ENCODE measurements around the gene HCN2. TPM values are rescaled to one million over a fixed set of nuclear protein-coding genes. Genes with fewer than 3 reads are reported as not detected.

The HCN2 gene
- total RNA-seq, 6 donors from 2014 or later: 0.46 to 0.47 (median 0.46) TPM; not detected in 3

DNA sequence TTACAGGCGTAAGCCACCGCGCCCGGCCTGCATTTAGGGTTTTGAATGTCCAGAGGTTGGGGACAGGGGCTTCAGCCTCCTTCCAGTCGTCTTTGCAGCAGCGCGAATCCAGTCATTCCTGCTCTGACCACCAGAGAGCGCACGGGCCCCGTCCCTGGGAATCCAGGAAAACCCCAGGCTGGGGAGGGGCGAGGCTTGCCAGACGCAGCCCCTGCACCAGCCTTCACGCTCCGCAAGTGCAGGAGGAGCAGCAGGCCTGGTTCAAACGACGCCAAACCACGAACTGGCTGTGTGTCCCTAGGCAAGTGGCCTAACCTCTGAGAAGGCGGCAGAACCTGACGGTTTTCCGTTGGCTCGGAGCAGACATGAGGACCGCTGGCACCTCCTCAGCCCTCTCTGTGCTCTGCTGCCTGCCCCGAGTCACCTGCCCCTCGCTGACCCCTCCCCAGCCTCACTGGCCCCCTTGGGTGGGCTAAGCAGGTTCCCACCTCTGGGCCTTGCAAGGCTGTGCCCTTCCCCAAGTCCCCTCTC, 75.3 kb downstream of the HCN2 start:
- ATAC-seq (ENCODE audit: low FRiP score in 2 of 2) (peak; percentile 77 to 82), DNase-seq (peak; percentile 85 to 89)
- WGBS, 2 donors: 11 to 14% methylated on average over 9 to 24 of the region's 24 CpGs

More for the DNA sequence above, 75.3 kb downstream of the HCN2 start:
- peak overlapping the region in 2 of 4 donors; percentile 26 to 33 for H3K4me3 ChIP-seq
- H3K27ac ChIP-seq: peak overlapping the region in 1 of 4 donors; percentile 65
- H3K4me1 ChIP-seq: peaks cover 38 to 50% (median 40%) of the 10 kb centered on the region in 4 donors
- peak in 1 of 2 donors; percentile 32 for TF ChIP-seq POLR2AphosphoS5 (IDR thresholded peaks at IDR 0.05)
- TF ChIP-seq, protein P1, sequence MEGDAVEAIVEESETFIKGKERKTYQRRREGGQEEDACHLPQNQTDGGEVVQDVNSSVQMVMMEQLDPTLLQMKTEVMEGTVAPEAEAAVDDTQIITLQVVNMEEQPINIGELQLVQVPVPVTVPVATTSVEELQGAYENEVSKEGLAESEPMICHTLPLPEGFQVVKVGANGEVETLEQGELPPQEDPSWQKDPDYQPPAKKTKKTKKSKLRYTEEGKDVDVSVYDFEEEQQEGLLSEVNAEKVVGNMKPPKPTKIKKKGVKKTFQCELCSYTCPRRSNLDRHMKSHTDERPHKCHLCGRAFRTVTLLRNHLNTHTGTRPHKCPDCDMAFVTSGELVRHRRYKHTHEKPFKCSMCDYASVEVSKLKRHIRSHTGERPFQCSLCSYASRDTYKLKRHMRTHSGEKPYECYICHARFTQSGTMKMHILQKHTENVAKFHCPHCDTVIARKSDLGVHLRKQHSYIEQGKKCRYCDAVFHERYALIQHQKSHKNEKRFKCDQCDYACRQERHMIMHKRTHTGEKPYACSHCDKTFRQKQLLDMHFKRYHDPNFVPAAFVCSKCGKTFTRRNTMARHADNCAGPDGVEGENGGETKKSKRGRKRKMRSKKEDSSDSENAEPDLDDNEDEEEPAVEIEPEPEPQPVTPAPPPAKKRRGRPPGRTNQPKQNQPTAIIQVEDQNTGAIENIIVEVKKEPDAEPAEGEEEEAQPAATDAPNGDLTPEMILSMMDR (IDR thresholded peaks at IDR 0.05): peak; percentile 94 to 97 (median 96)
- no peak for TF ChIP-seq POLR2A (IDR thresholded peaks at IDR 0.05)
- TF ChIP-seq EP300 (IDR thresholded peaks at IDR 0.05): no peak
- no peaks in the 10 kb centered on the region for H3K9me3 ChIP-seq
- H3K36me3 ChIP-seq: no peaks in the 10 kb centered on the region
- H3K27me3 ChIP-seq: no peaks in the 10 kb centered on the region

Other genes with a start within 250 kb of the HCN2 start
- gene MIER2, start 245.1 kb upstream of the HCN2 start, total RNA-seq: 10 to 100 TPM; 16.4 to 64.8 (median 31.7) TPM
- 1 to 10 TPM in 4 of 6 donors, under 1 TPM in 2; 0.76 to 2.1 (median 1.6) TPM for gene C2CD4C, start 180.7 kb upstream of the HCN2 start, total RNA-seq
- 100 to 1,000 TPM in 1 of 6 donors, 10 to 100 TPM in 5; 10.5 to 104 (median 22.5) TPM for gene SHC2, start 128.8 kb upstream of the HCN2 start, total RNA-seq
- 1 to 10 TPM in 2 of 6 donors, under 1 TPM in 2, not detected in 2; 0.63 to 3.1 (median 1.1) TPM for gene MADCAM1, start 93.4 kb upstream of the HCN2 start, total RNA-seq
- gene TPGS1, start 82.4 kb upstream of the HCN2 start, total RNA-seq: 10 to 100 TPM; 30.9 to 67.1 (median 40.1) TPM
- gene CDC34, start 58.1 kb upstream of the HCN2 start, total RNA-seq: 100 to 1,000 TPM in 1 of 6 donors, 10 to 100 TPM in 5; 42.7 to 140 (median 52.4) TPM
- 1 to 10 TPM in 4 of 6 donors, not detected in 2; 2.3 to 6.1 (median 3.8) TPM for gene GZMM, start 45.8 kb upstream of the HCN2 start, total RNA-seq
- 100 to 1,000 TPM; 222 to 429 (median 387) TPM for gene BSG, start 17.3 kb upstream of the HCN2 start, total RNA-seq
- 10 to 100 TPM; 26.7 to 86.5 (median 50.9) TPM for gene POLRMT, start 43.7 kb downstream of the HCN2 start, total RNA-seq
- 1 to 10 TPM in 3 of 6 donors, under 1 TPM in 2, not detected in 1; 0.40 to 6.3 (median 1.2) TPM for gene FGF22, start 50.0 kb downstream of the HCN2 start, total RNA-seq
- gene RNF126, start 73.3 kb downstream of the HCN2 start, total RNA-seq: 100 to 1,000 TPM in 1 of 6 donors, 10 to 100 TPM in 5; 36.7 to 106 (median 66.3) TPM
- gene FSTL3, start 86.5 kb downstream of the HCN2 start, total RNA-seq: 100 to 1,000 TPM; 109 to 335 (median 197) TPM
- gene PRSS57, start 105.6 kb downstream of the HCN2 start, total RNA-seq: under 1 TPM in 2 of 6 donors, not detected in 4; 0.37 to 0.46 TPM
- gene PALM, start 119.1 kb downstream of the HCN2 start, total RNA-seq: 10 to 100 TPM; 12.5 to 65.6 (median 37.4) TPM
- gene MISP, start 161.2 kb downstream of the HCN2 start, total RNA-seq: 10 to 100 TPM; 22.5 to 51.5 (median 37.5) TPM
- 100 to 1,000 TPM; 122 to 270 (median 219) TPM for gene PTBP1, start 207.6 kb downstream of the HCN2 start, total RNA-seq
- gene PLPPR3, start 232.1 kb downstream of the HCN2 start, total RNA-seq: 10 to 100 TPM in 1 of 6 donors, 1 to 10 TPM in 4, under 1 TPM in 1; 0.63 to 14.2 (median 5.6) TPM
- gene AZU1, start 238.0 kb downstream of the HCN2 start, total RNA-seq: 10 to 100 TPM in 1 of 6 donors, 1 to 10 TPM in 5; 2.0 to 13.6 (median 5.3) TPM

All from upper lobe of left lung (tissue), 6 donors.